Neural progenitor cell (in vitro differentiated cells): ENCODE data around the gene CCDC134. TPM values are rescaled to one million over a fixed set of nuclear protein-coding genes. Genes with fewer than 3 reads are reported as not detected.

Experiments used
- DNase-seq: peaks from one replicate; pipeline ENCODE4 v3.0.0-alpha.2; 2016; ENCODE audit warnings: low spot score
- H2AFZ ChIP-seq: fragments of 200-600 bp; sonication (generic); replicated peaks from 2 replicates; pipeline ENCODE4 v1.6.1; 2016; ENCODE audit warnings: antibody characterized with exemption
- H3F3A ChIP-seq: fragments of 200-600 bp; sonication (generic); 2 replicates; pipeline ENCODE4 v1.6.1; 2016; ENCODE audit warnings: antibody characterized with exemption, low read depth
- H3K27ac ChIP-seq: fragments of 200-600 bp; sonication (generic); 2 replicates; pipeline ENCODE4 v1.5.1; 2016; ENCODE audit warnings: mild to moderate bottlenecking
- H3K27me3 ChIP-seq: fragments of 200-600 bp; sonication (generic); 2 replicates; pipeline ENCODE4 v1.6.1; 2016; ENCODE audit warnings: mild to moderate bottlenecking, moderate library complexity
- H3K36me3 ChIP-seq: fragments of 200-600 bp; sonication (generic); 2 replicates; pipeline ENCODE4 v1.5.1; 2016
- H3K4me1 ChIP-seq: fragments of 200-600 bp; sonication (generic); 2 replicates; pipeline ENCODE4 v1.6.1; 2016; ENCODE audit warnings: mixed run types
- H3K4me2 ChIP-seq: fragments of 200-600 bp; sonication (generic); 2 replicates; pipeline ENCODE4 v1.6.1; 2016
- H3K4me3 ChIP-seq: fragments of 200-600 bp; sonication (generic); 2 replicates; pipeline ENCODE4 v1.5.1; 2016
- H3K79me2 ChIP-seq: fragments of 200-600 bp; sonication (generic); 2 replicates; pipeline ENCODE4 v1.6.1; 2016; ENCODE audit warnings: low read depth
- H3K9ac ChIP-seq: fragments of 200-600 bp; sonication (generic); 2 replicates; pipeline ENCODE4 v1.6.1; 2016
- H3K9me3 ChIP-seq: fragments of 200-600 bp; sonication (generic); 2 replicates; pipeline ENCODE4 v1.5.1; 2016; ENCODE audit warnings: low read depth
- H4K20me1 ChIP-seq: fragments of 200-600 bp; sonication (generic); 2 replicates; pipeline ENCODE4 v1.6.1; 2016; ENCODE audit warnings: low read depth
- H3K27ac Mint-ChIP-seq: 3 replicates; pipeline ENCODE4 v1.8.0; 2021; ENCODE audit warnings: mixed read lengths
- H3K27me3 Mint-ChIP-seq: 2 replicates; pipeline ENCODE4 v1.8.0; 2022; ENCODE audit warnings: low read depth, mild to moderate bottlenecking, inconsistent platforms, moderate library complexity, mixed read lengths; ENCODE audit not compliant: insufficient read depth
- H3K36me3 Mint-ChIP-seq: 3 replicates; pipeline ENCODE4 v1.8.0; 2021; ENCODE audit warnings: mixed read lengths
- H3K4me1 Mint-ChIP-seq: 3 replicates; pipeline ENCODE4 v1.8.0; 2021; ENCODE audit warnings: mixed read lengths
- H3K4me3 Mint-ChIP-seq: 3 replicates; pipeline ENCODE4 v1.8.0; 2021; ENCODE audit warnings: mild to moderate bottlenecking, moderate library complexity, mixed read lengths
- H3K9me3 Mint-ChIP-seq: 3 replicates; pipeline ENCODE4 v1.8.0; 2020; ENCODE audit warnings: mixed read lengths
- CTCF ChIP-seq: fragments of 200-600 bp; sonication (generic); IDR thresholded peaks from 2 replicates; pipeline ENCODE4 v1.5.1; 2017; ENCODE audit warnings: antibody characterized with exemption, mild to moderate bottlenecking
- EZH2 ChIP-seq: fragments of 200-600 bp; sonication (generic); IDR thresholded peaks from 2 replicates; pipeline ENCODE4 v1.6.1; 2017; ENCODE audit warnings: antibody characterized with exemption, mild to moderate bottlenecking, moderate library complexity
- EZH2phosphoT487 ChIP-seq: fragments of 200-600 bp; sonication (generic); IDR thresholded peaks from 2 replicates; pipeline ENCODE4 v1.6.1; 2017; ENCODE audit warnings: antibody characterized with exemption
- total RNA-seq: library from RNA; depleted of rRNA; stranded (reverse); fragments of >200 nt; gene quantifications from 2 replicates; pipeline ENCODE4 v1.2.3, GENCODE V29; 2015; ENCODE audit warnings: low replicate concordance

The CCDC134 gene
- total RNA-seq, 1 donor from 2014 or later = 8.8 TPM

- H3K27me3 ChIP-seq = no peaks in the 10 kb centered on the region
- H3K27ac ChIP-seq = no peak overlapping the region
- H3K27ac Mint-ChIP-seq = peak overlapping the region; percentile 74
- no peak overlapping the region for H3K4me3 Mint-ChIP-seq
- peaks cover 6% of the 10 kb centered on the region for H3K27me3 Mint-ChIP-seq
- peaks cover 17% of the 10 kb centered on the region for H3F3A ChIP-seq
- no peak overlapping the region for H2AFZ ChIP-seq
- no peak overlapping the region for H3K4me3 ChIP-seq
- H3K36me3 ChIP-seq = no peaks in the 10 kb centered on the region
- no peak overlapping the region for H3K4me2 ChIP-seq
- no peaks in the 10 kb centered on the region for H3K9me3 Mint-ChIP-seq
- H3K36me3 Mint-ChIP-seq = peaks cover 10% of the 10 kb centered on the region
- peaks cover 24% of the 10 kb centered on the region for H3K4me1 ChIP-seq
- peaks cover 67% of the 10 kb centered on the region for H3K4me1 Mint-ChIP-seq
- no peak overlapping the region for H3K9ac ChIP-seq
- no peak for TF ChIP-seq EZH2
- peak; percentile 24 for TF ChIP-seq CTCF
- no peak for TF ChIP-seq EZH2phosphoT487
- DNase-seq = no peak
- no peaks in the 10 kb centered on the region for H3K9me3 ChIP-seq
- peaks cover 12% of the 10 kb centered on the region for H4K20me1 ChIP-seq
- H3K79me2 ChIP-seq = peaks cover 26% of the 10 kb centered on the region
Measured at GRCh38 chr22:41830174-41830573, 29.7 kb downstream of the CCDC134 start.

- H3K4me3 Mint-ChIP-seq = no peak overlapping the region
Measured at GRCh38 chr22:41831383-41831782, 30.9 kb downstream of the CCDC134 start.

GRCh38 chr22:41831828-41832552 lies 31.5 kb downstream of the CCDC134 start:
- Histone ChIP-seq H2AFZ (no peak overlapping the region), H3K9ac (peak overlapping the region; percentile 67), H3K9me3 (no peaks in the 10 kb centered on the region), H3K27ac (peak overlapping the region; percentile 100), H3K4me1 (peaks cover 30% of the 10 kb centered on the region), H3F3A (peaks cover 17% of the 10 kb centered on the region), H4K20me1 (peaks cover 30% of the 10 kb centered on the region), H3K27me3 (no peaks in the 10 kb centered on the region), H3K79me2 (peaks cover 44% of the 10 kb centered on the region), H3K4me2 (peak overlapping the region; percentile 77), H3K36me3 (peaks cover 9% of the 10 kb centered on the region), H3K4me3 (peak overlapping the region; percentile 83)
- Mint-ChIP-seq H3K27me3 (peaks cover 6% of the 10 kb centered on the region), H3K36me3 (peaks cover 23% of the 10 kb centered on the region), H3K4me3 (peak overlapping the region; percentile 92), H3K27ac (peak overlapping the region; percentile 100), H3K9me3 (no peaks in the 10 kb centered on the region), H3K4me1 (peaks cover 66% of the 10 kb centered on the region)
- no peak for TF ChIP-seq EZH2phosphoT487
- no peak for TF ChIP-seq EZH2
- no peak for TF ChIP-seq CTCF
- no peak for DNase-seq

More at GRCh38 chr22:41831383-41831782, 30.9 kb downstream of the CCDC134 start:
- Histone ChIP-seq H3K79me2 (peaks cover 38% of the 10 kb centered on the region), H3K9ac (no peak overlapping the region), H3K4me1 (peaks cover 28% of the 10 kb centered on the region), H4K20me1 (peaks cover 24% of the 10 kb centered on the region), H3F3A (peaks cover 17% of the 10 kb centered on the region), H2AFZ (no peak overlapping the region), H3K36me3 (peaks cover 7% of the 10 kb centered on the region), H3K27me3 (no peaks in the 10 kb centered on the region), H3K4me3 (peak overlapping the region; percentile 83), H3K4me2 (no peak overlapping the region), H3K9me3 (no peaks in the 10 kb centered on the region), H3K27ac (peak overlapping the region; percentile 100)
- TF ChIP-seq EZH2phosphoT487 (no peak), EZH2 (no peak), CTCF (no peak)
- Mint-ChIP-seq H3K27me3 (peaks cover 6% of the 10 kb centered on the region), H3K9me3 (no peaks in the 10 kb centered on the region), H3K27ac (peak overlapping the region; percentile 100), H3K4me1 (peaks cover 66% of the 10 kb centered on the region), H3K36me3 (peaks cover 17% of the 10 kb centered on the region)
- no peak for DNase-seq
